Loucy (cell line): ENCODE results near the gene PCDH20.

ENCODE experiments used
- CTCF ChIP-seq: fragments of 200-600 bp; sonication (generic); conservative IDR thresholded peaks from 2 replicates; pipeline ENCODE4 v1.5.1; 2014; ENCODE audit warnings: mild to moderate bottlenecking, antibody characterized with exemption, low read length
- EZH2phosphoT487 ChIP-seq: fragments of 200-600 bp; IDR thresholded peaks from 2 replicates; pipeline ENCODE4 v1.6.1; 2018; ENCODE audit warnings: antibody characterized with exemption, mild to moderate bottlenecking, moderate library complexity, borderline replicate concordance

GRCh38 chr13:61362522-61362921, 53.1 kb downstream of the PCDH20 start:
- TF ChIP-seq CTCF = no peak
- TF ChIP-seq EZH2phosphoT487 = no peak
